Right ventricle myocardium inferior (tissue), 1 donor: ENCODE data around the gene TBX20. TPM values are rescaled to one million over a fixed set of nuclear protein-coding genes. Genes with fewer than 3 reads are reported as not detected.
A peak's percentile ranks its signal among the peaks of the same experiment; 100 is the strongest.

Experiments
- ATAC-seq: fragments of 200-7000 bp; cut with Tn5 transposase; one replicate; pipeline ENCODE4 v1.9.1; 2020; ENCODE audit warnings: mild to moderate bottlenecking, moderate library complexity
- DNase-seq: peaks from one replicate; pipeline ENCODE4 v3.0.0; 2021; ENCODE audit errors: missing footprints
- intact Hi-C: fragments of 100-400 bp; cut with DNase I; formaldehyde crosslinking; loops from one replicate; pipeline ENCODE4 v1.11.0; 2022
- long read RNA-seq: library from polyadenylated mRNA; unstranded; transcript quantifications from one replicate; pipeline ENCODE4 v2.0.0, GENCODE V29; 2021
- total RNA-seq: library from RNA; stranded (reverse); fragmentation: NEBNext Ultra II Directional; extraction: Animal tissue kit (Norgen Biotek cat#: 25700); gene quantifications from one replicate; pipeline ENCODE4 v1.2.1, GENCODE V29; 2021
- donor health status: DM: no; HTN: yes; CAD: no; lungs with severe emphysema.

TBX20 gene
- 138 TPM for total RNA-seq
- long read RNA-seq: 0 reads

- intact Hi-C loops: loop anchor here (2.0 kb wide), 3 partner anchors 121 to 265 kb away; no protein-coding TSS in a partner anchor
- DNase-seq (peak; percentile 90), ATAC-seq (peak; percentile 80)
Observed at GRCh38 chr7:35253710-35254495, at the start of gene TBX20. Gene TBX20, minus strand, starts transcription at chr7:35254100. Its CDS starts 480 bp downstream, at chr7:35253620.

- no peak for DNase-seq
- intact Hi-C loops: no loop called here
- ATAC-seq: no peak
Observed at GRCh38 chr7:35289376-35289775, 35.5 kb upstream of the TBX20 start.

GRCh38 chr7:35286986-35287385, 33.1 kb upstream of the TBX20 start:
- intact Hi-C loops: no loop called here
- ATAC-seq (no peak), DNase-seq (no peak)

GRCh38 chr7:35286422-35286821, 32.5 kb upstream of the TBX20 start:
- no peak for DNase-seq
- intact Hi-C loops: no loop called here
- no peak for ATAC-seq

- DNase-seq (no peak), ATAC-seq (no peak)
- intact Hi-C loops: no loop called here
Observed at GRCh38 chr7:35285799-35286198, 31.9 kb upstream of the TBX20 start.

- no peak for DNase-seq
- ATAC-seq: no peak
- intact Hi-C loops: no loop called here
Observed at GRCh38 chr7:35280902-35281301, 27.0 kb upstream of the TBX20 start.

GRCh38 chr7:35277359-35277758, 23.5 kb upstream of the TBX20 start:
- intact Hi-C loops: no loop called here

GRCh38 chr7:35272246-35272645, 18.3 kb upstream of the TBX20 start:
- intact Hi-C loops: no loop called here
- ATAC-seq (no peak), DNase-seq (no peak)

More at GRCh38 chr7:35277359-35277758, 23.5 kb upstream of the TBX20 start:
- ATAC-seq (peak; percentile 72), DNase-seq (no peak)

GRCh38 chr7:35268953-35269352, 15.1 kb upstream of the TBX20 start:
- DNase-seq: no peak

GRCh38 chr7:35267411-35267810, 13.5 kb upstream of the TBX20 start:
- ATAC-seq (no peak), DNase-seq (no peak)
- intact Hi-C loops: no loop called here

More at GRCh38 chr7:35268953-35269352, 15.1 kb upstream of the TBX20 start:
- intact Hi-C loops: no loop called here
- ATAC-seq: no peak

GRCh38 chr7:35263396-35263795, 9.5 kb upstream of the TBX20 start:
- ATAC-seq: peak; percentile 69
- DNase-seq: no peak
- intact Hi-C loops: no loop called here

GRCh38 chr7:35261476-35262285, 7.8 kb upstream of the TBX20 start:
- ATAC-seq (peak; percentile 29), DNase-seq (no peak)
- intact Hi-C loops: no loop called here

- intact Hi-C loops: no loop called here
- DNase-seq: no peak
- ATAC-seq: no peak
Observed at GRCh38 chr7:35261041-35261440, 7.1 kb upstream of the TBX20 start.

- ATAC-seq (no peak), DNase-seq (no peak)
- intact Hi-C loops: no loop called here
Observed at GRCh38 chr7:35260246-35260645, 6.3 kb upstream of the TBX20 start.

- intact Hi-C loops: loop anchor here (5.0 kb wide), 1 partner anchor 53 kb away; no protein-coding TSS in a partner anchor
- DNase-seq (no peak), ATAC-seq (no peak)
Observed at GRCh38 chr7:35259523-35259908, 5.6 kb upstream of the TBX20 start.

- intact Hi-C loops: loop anchor here (5.0 kb wide), 1 partner anchor 53 kb away; no protein-coding TSS in a partner anchor
- DNase-seq: no peak
- no peak for ATAC-seq
Observed at GRCh38 chr7:35258868-35259522, 5.1 kb upstream of the TBX20 start.

- DNase-seq (no peak), ATAC-seq (no peak)
- intact Hi-C loops: loop anchor here (5.0 kb wide), 1 partner anchor 54 kb away; no protein-coding TSS in a partner anchor
Observed at GRCh38 chr7:35258125-35258867, 4.4 kb upstream of the TBX20 start.
